BE2C (cell line): ENCODE results near the gene CFAP57.

Experiments used
- DNase-seq: peaks from one replicate; pipeline ENCODE4 v3.0.0-alpha.2; 2020
- H3K27me3 ChIP-seq: fragments of 250-450 bp; sonication (Bioruptor Pico); 2 replicates; pipeline ENCODE4 v1.5.1; 2020; ENCODE audit warnings: mild to moderate bottlenecking
- H3K36me3 ChIP-seq: fragments of 250-450 bp; sonication (Bioruptor Pico); 2 replicates; pipeline ENCODE4 v1.5.1; 2020; ENCODE audit warnings: mild to moderate bottlenecking
- H3K4me1 ChIP-seq: fragments of 250-450 bp; sonication (Bioruptor Pico); 2 replicates; pipeline ENCODE4 v1.5.1; 2020
- H3K4me3 ChIP-seq: 2 replicates; pipeline ENCODE4 v1.5.1; 2011; ENCODE audit warnings: low read depth, low read length
- H3K9me3 ChIP-seq: fragments of 250-450 bp; sonication (Bioruptor Pico); 2 replicates; pipeline ENCODE4 v1.5.1; 2020
- TF ChIP-seq, protein P1 (sequence below): IDR thresholded peaks from 2 replicates; pipeline ENCODE4 v1.5.1; 2012; ENCODE audit warnings: mild to moderate bottlenecking, low read depth, low read length

CFAP57 gene

GRCh38 chr1:43273708-43274107 lies 101.6 kb downstream of the CFAP57 start:
- Histone ChIP-seq H3K9me3 (no peaks in the 10 kb centered on the region), H3K4me1 (no peaks in the 10 kb centered on the region), H3K36me3 (no peaks in the 10 kb centered on the region), H3K27me3 (no peaks in the 10 kb centered on the region), H3K4me3 (no peak overlapping the region)
- DNase-seq = no peak
- TF ChIP-seq, protein P1, sequence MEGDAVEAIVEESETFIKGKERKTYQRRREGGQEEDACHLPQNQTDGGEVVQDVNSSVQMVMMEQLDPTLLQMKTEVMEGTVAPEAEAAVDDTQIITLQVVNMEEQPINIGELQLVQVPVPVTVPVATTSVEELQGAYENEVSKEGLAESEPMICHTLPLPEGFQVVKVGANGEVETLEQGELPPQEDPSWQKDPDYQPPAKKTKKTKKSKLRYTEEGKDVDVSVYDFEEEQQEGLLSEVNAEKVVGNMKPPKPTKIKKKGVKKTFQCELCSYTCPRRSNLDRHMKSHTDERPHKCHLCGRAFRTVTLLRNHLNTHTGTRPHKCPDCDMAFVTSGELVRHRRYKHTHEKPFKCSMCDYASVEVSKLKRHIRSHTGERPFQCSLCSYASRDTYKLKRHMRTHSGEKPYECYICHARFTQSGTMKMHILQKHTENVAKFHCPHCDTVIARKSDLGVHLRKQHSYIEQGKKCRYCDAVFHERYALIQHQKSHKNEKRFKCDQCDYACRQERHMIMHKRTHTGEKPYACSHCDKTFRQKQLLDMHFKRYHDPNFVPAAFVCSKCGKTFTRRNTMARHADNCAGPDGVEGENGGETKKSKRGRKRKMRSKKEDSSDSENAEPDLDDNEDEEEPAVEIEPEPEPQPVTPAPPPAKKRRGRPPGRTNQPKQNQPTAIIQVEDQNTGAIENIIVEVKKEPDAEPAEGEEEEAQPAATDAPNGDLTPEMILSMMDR = no peak

- no peak overlapping the region for H3K4me3 ChIP-seq
- TF ChIP-seq, protein P1 = no peak
- no peaks in the 10 kb centered on the region for H3K36me3 ChIP-seq
- H3K4me1 ChIP-seq = no peaks in the 10 kb centered on the region
- no peaks in the 10 kb centered on the region for H3K9me3 ChIP-seq
- no peaks in the 10 kb centered on the region for H3K27me3 ChIP-seq
- no peak for DNase-seq
These were observed 102.1 kb downstream of the CFAP57 start for GRCh38 chr1:43274125-43274803.

DNA sequence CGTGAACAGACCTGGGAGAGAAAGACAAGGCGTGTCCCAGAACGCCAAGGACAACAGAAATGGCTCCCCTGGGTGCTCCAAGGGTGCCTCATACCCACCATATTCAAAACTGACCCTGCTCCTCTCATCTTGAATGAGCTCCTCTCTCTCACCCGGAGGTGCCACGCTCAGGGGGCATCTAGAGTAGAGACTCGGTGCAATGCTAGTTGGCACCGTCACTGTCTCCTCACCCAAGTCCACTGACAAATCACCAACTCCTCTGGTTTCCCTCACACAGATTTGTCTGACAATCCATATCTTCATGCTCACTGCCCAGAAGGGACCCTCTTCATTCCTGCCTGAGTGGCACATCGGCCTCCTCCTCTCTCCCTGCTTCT lies 102.7 kb downstream of the CFAP57 start:
- no peaks in the 10 kb centered on the region for H3K4me1 ChIP-seq
- H3K4me3 ChIP-seq = no peak overlapping the region
- H3K27me3 ChIP-seq = no peaks in the 10 kb centered on the region
- no peak for DNase-seq
- H3K36me3 ChIP-seq = no peaks in the 10 kb centered on the region
- TF ChIP-seq, protein P1 = no peak
- no peaks in the 10 kb centered on the region for H3K9me3 ChIP-seq

- DNase-seq = no peak
- H3K4me3 ChIP-seq = no peak overlapping the region
- TF ChIP-seq, protein P1 = no peak
- no peaks in the 10 kb centered on the region for H3K27me3 ChIP-seq
- H3K4me1 ChIP-seq = no peaks in the 10 kb centered on the region
- H3K9me3 ChIP-seq = no peaks in the 10 kb centered on the region
- H3K36me3 ChIP-seq = no peaks in the 10 kb centered on the region
These were observed 103.9 kb downstream of the CFAP57 start for GRCh38 chr1:43275826-43276620.

- H3K4me3 ChIP-seq = no peak overlapping the region
- no peak for DNase-seq
- TF ChIP-seq, protein P1 = no peak
- H3K9me3 ChIP-seq = no peaks in the 10 kb centered on the region
- H3K36me3 ChIP-seq = no peaks in the 10 kb centered on the region
- no peaks in the 10 kb centered on the region for H3K27me3 ChIP-seq
- no peaks in the 10 kb centered on the region for H3K4me1 ChIP-seq
These were observed 104.5 kb downstream of the CFAP57 start for GRCh38 chr1:43276673-43277072.
